ENCODE measurements around the gene OPN4. TPM values are rescaled to one million over a fixed set of nuclear protein-coding genes. Genes with fewer than 3 reads are reported as not detected.
A peak's percentile ranks its signal among the peaks of the same experiment; 100 is the strongest.

Gene OPN4
- total and polyA plus RNA-seq, 2 of the 8 experiments (the other 6 are each of a cell fraction or from before 2014, with no cell fraction given) = not detected

GRCh38 chr10:86666538-86666937 is 12.2 kb downstream of the OPN4 start:
- no peak overlapping the region for H2AK5ac ChIP-seq (ENCODE audit: low read depth, low read length)
- ChIA-PET CTCF (ENCODE audit: partially characterized antibody) (interaction anchor here (1.1 to 13.4 kb wide), 7 partner anchors 9 to 142 kb away, joined by 3 to 105 read pairs (median 4); no protein-coding TSS in a partner anchor), POLR2A (ENCODE audit: partially characterized antibody) (interaction anchor here (1.0 kb wide), 1 partner anchor 75 kb away, joined by 3 read pairs; no protein-coding TSS in a partner anchor)
- no peaks in the 10 kb centered on the region for H4K20me1 ChIP-seq (replicated peaks in 1 of 2; ENCODE audit: control insufficient read depth in 1 of 2, insufficient read depth in 2 of 2, low read length in 2 of 2)
- peaks cover 0 to 19% (median 11%) of the 10 kb centered on the region in 4 experiments; a peak in 6 of 7 replicates for H3K4me1 ChIP-seq (replicated peaks in 1 of 4; ENCODE audit: control insufficient read depth in 3 of 4, insufficient read depth in 4 of 4, low read length in 3 of 4)
- H4K91ac ChIP-seq (replicated peaks; ENCODE audit: insufficient read length, low read length) = peak overlapping the region; percentile 41
- H3K56ac ChIP-seq (replicated peaks; ENCODE audit: insufficient read length, low read depth, low read length) = no peak overlapping the region
- H3K18ac ChIP-seq (ENCODE audit: extremely low read depth, low read length) = no peak overlapping the region
- H3K4me3 ChIP-seq (ENCODE audit: extremely low read depth in 1 of 4, insufficient read depth in 2 of 4, low read depth in 3 of 4, low read length in 4 of 4) = no peak overlapping the region
- H3K27me3 ChIP-seq (replicated peaks in 1 of 4; ENCODE audit: control insufficient read depth in 3 of 4, extremely low read depth in 1 of 4, insufficient read depth in 3 of 4, low read length in 3 of 4) = no peaks in the 10 kb centered on the region
- no peak overlapping the region for H2AFZ ChIP-seq (ENCODE audit: low read length)
- 89% methylated on average over 7 of the region's 7 CpGs; no CpG with 5 or more reads in 1 of the 2 experiments for WGBS, 2 experiments (ENCODE audit: extremely low coverage in 1 of 2, insufficient coverage in 1 of 2, insufficient read length in 1 of 2, insufficient replicate concordance in 2 of 2, low coverage in 1 of 2, low lambda C conversion rate in 2 of 2, missing lambda C conversion rate in 1 of 2)
- no peak overlapping the region for H3K27ac ChIP-seq (ENCODE audit: low read depth, low read length)
- H3K14ac ChIP-seq (ENCODE audit: insufficient read length) = no peak overlapping the region
- no peak overlapping the region for H3K23ac ChIP-seq (ENCODE audit: insufficient read length)
- no peak overlapping the region for H3K9ac ChIP-seq (replicated peaks in 1 of 4; ENCODE audit: extremely low read depth in 1 of 4, low read depth in 3 of 4, low read length in 3 of 4)
- no peaks in the 10 kb centered on the region for H3K79me1 ChIP-seq (ENCODE audit: low read depth, low read length)
- DNase-seq (ENCODE audit: low read depth in 1 of 2, low spot score in 2 of 2) (no peak), FAIRE-seq (no peak)
- no peaks in the 10 kb centered on the region for H3K36me3 ChIP-seq (ENCODE audit: control insufficient read depth in 2 of 4, insufficient read depth in 4 of 4, low read length in 3 of 4)
- no peak overlapping the region for H2BK20ac ChIP-seq (ENCODE audit: low read length)
- no peaks in the 10 kb centered on the region for H3K23me2 ChIP-seq (ENCODE audit: low read depth, low read length)
- no peak overlapping the region for H2BK12ac ChIP-seq (ENCODE audit: low read depth, low read length)
- H2BK5ac ChIP-seq (ENCODE audit: low read depth, low read length) = no peak overlapping the region
- H3K9me3 ChIP-seq (ENCODE audit: insufficient read depth in 2 of 2, low read depth in 1 of 2, low read length in 1 of 2) = no peaks in the 10 kb centered on the region
- H2BK120ac ChIP-seq (replicated peaks; ENCODE audit: low read depth, low read length) = no peak overlapping the region
- no peak overlapping the region for H3K4ac ChIP-seq (replicated peaks; ENCODE audit: insufficient read length, low read depth, low read length)
- H4K5ac ChIP-seq (ENCODE audit: insufficient read length, low read depth, low read length) = no peak overlapping the region
- no peaks in the 10 kb centered on the region for H3K79me2 ChIP-seq (ENCODE audit: control insufficient read depth in 1 of 2, insufficient read depth in 2 of 2, low read length in 2 of 2)
- 0 out of 2 replicates have a peak overlapping the region, but pooled peaks have one; percentile 18 for H2BK15ac ChIP-seq (ENCODE audit: low read length)
- H4K8ac ChIP-seq (ENCODE audit: extremely low read depth, insufficient read depth, low read length) = no peak overlapping the region
- H3K4me2 ChIP-seq (ENCODE audit: insufficient read depth in 1 of 2, low read depth in 2 of 2, low read length in 2 of 2) = no peak overlapping the region
- TF ChIP-seq SP4 (IDR thresholded peaks at IDR 0.05; ENCODE audit: low read length) = no peak
- TF ChIP-seq TBP (IDR thresholded peaks at IDR 0.05; ENCODE audit: low read depth, low read length) = no peak
- TF ChIP-seq KDM4A (IDR thresholded peaks at IDR 0.05; ENCODE audit: low read depth, low read length, severe bottlenecking) = no peak
- no peak for TF ChIP-seq GABPA (IDR thresholded peaks at IDR 0.05; ENCODE audit: borderline replicate concordance, insufficient read depth, low read length)
- no peak for TF ChIP-seq CHD1 (IDR thresholded peaks at IDR 0.05; ENCODE audit: low read depth, low read length)
- no peak for TF ChIP-seq MAX (IDR thresholded peaks at IDR 0.05)
- TF ChIP-seq, protein P1, sequence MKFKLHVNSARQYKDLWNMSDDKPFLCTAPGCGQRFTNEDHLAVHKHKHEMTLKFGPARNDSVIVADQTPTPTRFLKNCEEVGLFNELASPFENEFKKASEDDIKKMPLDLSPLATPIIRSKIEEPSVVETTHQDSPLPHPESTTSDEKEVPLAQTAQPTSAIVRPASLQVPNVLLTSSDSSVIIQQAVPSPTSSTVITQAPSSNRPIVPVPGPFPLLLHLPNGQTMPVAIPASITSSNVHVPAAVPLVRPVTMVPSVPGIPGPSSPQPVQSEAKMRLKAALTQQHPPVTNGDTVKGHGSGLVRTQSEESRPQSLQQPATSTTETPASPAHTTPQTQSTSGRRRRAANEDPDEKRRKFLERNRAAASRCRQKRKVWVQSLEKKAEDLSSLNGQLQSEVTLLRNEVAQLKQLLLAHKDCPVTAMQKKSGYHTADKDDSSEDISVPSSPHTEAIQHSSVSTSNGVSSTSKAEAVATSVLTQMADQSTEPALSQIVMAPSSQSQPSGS (IDR thresholded peaks at IDR 0.05; ENCODE audit: low read length) = no peak
- no peak for TF ChIP-seq E2F6 (IDR thresholded peaks at IDR 0.05)
- TF ChIP-seq JUN (IDR thresholded peaks at IDR 0.05; ENCODE audit: low read depth, low read length) = no peak
- no peak for TF ChIP-seq CBX8 (IDR thresholded peaks at IDR 0.05; ENCODE audit: borderline replicate concordance, low read depth, low read length)
- no peak for TF ChIP-seq HDAC6 (IDR thresholded peaks at IDR 0.05; ENCODE audit: low read depth, low read length)

Measured in H1 (cell line).